Nephron (organoid): Measurements from ENCODE around the gene TRIM10.
"Not testable (repeated sequence)": the region's sequence is repeated elsewhere in the genome, so short reads cannot be mapped to it uniquely, and the experiment has no call there.

Experiments used
- H3K27ac Mint-ChIP-seq, 3 experiments: 2 replicates each; pipeline ENCODE4 v1.8.0; 2020; ENCODE audit warnings: mixed read lengths in 3 of 3, mild to moderate bottlenecking in 2 of 3, moderate library complexity in 1 of 3
- H3K27me3 Mint-ChIP-seq: 2 replicates; pipeline ENCODE4 v1.8.0; 2021; ENCODE audit warnings: low read depth, mild to moderate bottlenecking, moderate library complexity, mixed read lengths
- H3K36me3 Mint-ChIP-seq: 2 replicates; pipeline ENCODE4 v1.8.0; 2020; ENCODE audit warnings: low read depth, mixed read lengths
- H3K4me1 Mint-ChIP-seq: 2 replicates; pipeline ENCODE4 v1.8.0; 2020; ENCODE audit warnings: mixed read lengths
- H3K4me3 Mint-ChIP-seq, 3 experiments: 2 replicates each; pipeline ENCODE4 v1.8.0; 2020; ENCODE audit warnings: mild to moderate bottlenecking in 3 of 3, mixed read lengths in 3 of 3, moderate library complexity in 2 of 3
- H3K9me3 Mint-ChIP-seq: 2 replicates; pipeline ENCODE4 v1.8.0; 2020; ENCODE audit warnings: mixed read lengths
- CTCF ChIP-seq, 3 experiments: fragments of 200-600 bp; sonication (generic); IDR thresholded peaks; one replicate each; pipeline ENCODE4 v1.5.0; 2021; ENCODE audit warnings: antibody characterized with exemption in 3 of 3; ENCODE audit not compliant: unreplicated experiment in 3 of 3

The TRIM10 gene

DNA sequence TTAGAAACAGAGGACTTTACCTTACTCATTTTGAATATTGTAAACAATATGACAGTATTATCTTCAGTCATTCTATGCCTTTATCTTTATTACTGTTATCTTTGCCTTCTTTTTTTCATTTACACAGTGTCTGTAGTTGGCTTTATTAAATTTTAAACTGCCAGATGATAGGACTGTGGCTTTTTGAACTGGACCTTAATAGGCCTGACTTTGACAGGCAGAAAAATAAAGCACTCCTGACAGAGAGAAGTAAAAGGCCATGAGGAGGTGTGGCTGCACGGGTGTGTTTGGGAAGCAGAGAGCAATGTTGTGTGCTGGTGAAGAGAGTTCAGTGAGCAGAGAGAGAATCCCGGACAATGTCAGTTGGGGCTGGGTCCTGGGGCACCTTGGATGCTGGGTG, 17.2 kb downstream of the TRIM10 start:
- H3K9me3 Mint-ChIP-seq, result no peaks in the 10 kb centered on the region
- H3K4me3 Mint-ChIP-seq, result no peak overlapping the region
- no peaks in the 10 kb centered on the region for H3K36me3 Mint-ChIP-seq
- peaks cover 64% of the 10 kb centered on the region for H3K27me3 Mint-ChIP-seq
- no peak for TF ChIP-seq CTCF (IDR thresholded peaks at IDR 0.05; ENCODE audit: unreplicated experiment in 3 of 3)
- no peaks in the 10 kb centered on the region for H3K4me1 Mint-ChIP-seq
- no peak overlapping the region for H3K27ac Mint-ChIP-seq

GRCh38 chr6:30142665-30143064, 18.3 kb downstream of the TRIM10 start:
- Mint-ChIP-seq H3K4me3 (no peak overlapping the region), H3K27me3 (peaks cover 61% of the 10 kb centered on the region), H3K9me3 (no peaks in the 10 kb centered on the region), H3K4me1 (no peaks in the 10 kb centered on the region), H3K27ac (no peak overlapping the region), H3K36me3 (no peaks in the 10 kb centered on the region)
- TF ChIP-seq CTCF (IDR thresholded peaks at IDR 0.05; ENCODE audit: unreplicated experiment in 3 of 3), result no peak

GRCh38 chr6:30140240-30140639, 20.8 kb downstream of the TRIM10 start:
- not testable (repeated sequence) for H3K9me3 Mint-ChIP-seq, H3K36me3 Mint-ChIP-seq, H3K4me1 Mint-ChIP-seq, H3K27ac Mint-ChIP-seq, H3K4me3 Mint-ChIP-seq
- H3K27me3 Mint-ChIP-seq, result peaks cover 66% of the 10 kb centered on the region

DNA sequence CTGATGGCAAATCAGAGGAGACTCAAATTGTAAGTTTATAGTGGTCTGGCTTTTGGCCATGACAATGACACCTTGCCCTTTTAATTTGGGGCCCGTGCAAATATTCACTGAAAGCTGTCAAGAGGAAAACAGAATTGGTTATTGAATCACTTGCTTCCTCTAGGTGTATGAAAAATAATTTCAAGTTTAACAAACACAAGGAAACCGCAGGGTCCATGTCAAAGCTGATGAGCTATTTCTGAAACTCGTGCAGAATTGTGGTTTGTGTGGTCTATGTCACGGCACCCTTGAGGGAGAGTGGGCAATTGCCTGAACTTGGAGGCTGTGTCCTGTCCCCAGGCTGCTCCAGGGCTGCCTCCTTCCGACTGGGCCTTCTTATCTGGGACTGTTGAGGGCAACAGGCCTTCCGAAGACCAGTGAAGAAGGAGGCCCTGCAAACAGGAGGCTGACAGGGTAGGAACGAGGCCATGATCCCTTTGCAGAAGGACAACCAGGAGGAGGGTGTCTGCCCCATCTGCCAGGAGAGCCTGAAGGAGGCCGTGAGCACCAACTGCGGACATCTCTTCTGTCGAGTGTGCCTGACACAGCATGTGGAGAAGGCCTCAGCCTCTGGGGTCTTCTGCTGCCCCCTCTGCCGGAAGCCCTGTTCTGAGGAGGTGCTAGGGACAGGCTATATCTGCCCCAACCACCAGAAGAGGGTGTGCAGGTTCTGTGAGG, 24.3 kb downstream of the TRIM10 start:
- Mint-ChIP-seq H3K4me1 (no peaks in the 10 kb centered on the region), H3K27me3 (peaks cover 65% of the 10 kb centered on the region), H3K27ac (no peak overlapping the region), H3K36me3 (no peaks in the 10 kb centered on the region), H3K9me3 (no peaks in the 10 kb centered on the region), H3K4me3 (no peak overlapping the region)
- TF ChIP-seq CTCF (IDR thresholded peaks at IDR 0.05; ENCODE audit: unreplicated experiment in 3 of 3), result no peak

DNA sequence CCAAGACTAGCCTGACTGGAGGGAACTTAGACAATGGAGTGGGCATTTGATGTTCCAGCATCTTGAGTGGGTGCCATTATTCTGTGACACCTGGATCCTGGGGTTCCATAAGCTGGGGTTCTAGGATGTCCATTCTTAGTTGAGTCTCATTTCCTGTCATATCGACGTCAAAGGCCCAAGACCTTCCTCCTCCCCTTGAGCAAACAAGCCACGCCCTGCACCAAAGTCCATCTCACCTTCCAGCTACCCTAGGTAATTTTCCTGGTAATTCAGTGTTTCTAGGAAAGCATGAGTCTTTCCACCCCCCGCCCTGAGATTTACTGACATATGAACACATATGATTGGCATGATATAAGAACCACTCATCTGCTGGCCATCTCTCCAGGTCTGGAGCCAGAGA, 25.3 kb downstream of the TRIM10 start, which contains the start of gene TRIM40:
Gene TRIM40 (plus strand): TSS at position 384 of the 400 bp plus-strand sequence. CDS start 897 bp downstream, outside the sequence.
- Mint-ChIP-seq H3K36me3 (no peaks in the 10 kb centered on the region), H3K4me1 (peaks cover 4% of the 10 kb centered on the region), H3K27ac (no peak within 1 kb of the TSS), H3K9me3 (no peaks in the 10 kb centered on the region), H3K4me3 (no peak within 1 kb of the TSS), H3K27me3 (peaks cover 65% of the 10 kb centered on the region)
- TF ChIP-seq CTCF (IDR thresholded peaks at IDR 0.05; ENCODE audit: unreplicated experiment in 3 of 3), result no peak

DNA sequence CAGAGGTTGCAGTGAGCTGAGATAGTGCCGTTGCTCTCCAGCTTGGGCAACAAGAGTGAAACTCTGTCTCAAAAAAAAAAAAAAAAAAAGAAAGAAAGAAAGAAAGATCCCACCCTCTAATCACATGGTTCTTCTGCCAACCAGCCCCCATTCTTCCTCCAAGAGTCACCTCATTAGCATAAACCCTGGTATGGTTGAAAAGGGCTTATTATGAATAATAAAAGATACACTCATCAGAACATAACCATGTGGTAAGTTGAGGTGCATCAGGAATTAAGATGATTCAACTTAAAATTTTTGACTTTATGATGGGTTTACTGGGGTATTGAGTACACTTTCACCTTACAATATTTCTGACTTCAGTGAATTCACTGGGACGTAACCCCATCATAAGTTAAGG, 25.9 kb downstream of the TRIM10 start:
- H3K27me3 Mint-ChIP-seq, result peaks cover 68% of the 10 kb centered on the region
- peaks cover 5% of the 10 kb centered on the region for H3K4me1 Mint-ChIP-seq

More for the DNA sequence above, 25.9 kb downstream of the TRIM10 start:
- Mint-ChIP-seq H3K27ac (no peak overlapping the region), H3K4me3 (no peak overlapping the region), H3K9me3 (no peaks in the 10 kb centered on the region), H3K36me3 (no peaks in the 10 kb centered on the region)
- TF ChIP-seq CTCF (IDR thresholded peaks at IDR 0.05; ENCODE audit: unreplicated experiment in 3 of 3), result no peak
